ENCODE data around the gene REV1.

DNA sequence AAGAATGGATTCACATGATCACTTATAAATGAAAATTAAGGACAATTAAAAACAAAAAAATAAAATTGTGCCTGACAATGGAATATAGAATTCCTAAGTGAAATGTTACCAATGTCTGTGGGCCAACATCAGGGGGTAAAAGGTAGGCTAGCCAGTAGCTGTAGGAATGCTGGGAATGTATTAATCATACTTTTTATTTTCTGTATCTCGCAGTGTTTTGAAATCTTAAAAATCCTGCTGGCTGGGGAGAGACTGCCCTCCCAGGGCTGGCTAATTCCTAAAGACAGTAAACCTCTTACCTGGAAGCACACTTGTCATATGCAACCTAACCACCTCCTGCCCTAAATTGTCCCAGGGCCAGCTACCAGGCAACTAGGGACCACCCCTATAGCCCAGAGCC, 69.8 kb downstream of the REV1 start:
- TF ChIP-seq, protein P1, sequence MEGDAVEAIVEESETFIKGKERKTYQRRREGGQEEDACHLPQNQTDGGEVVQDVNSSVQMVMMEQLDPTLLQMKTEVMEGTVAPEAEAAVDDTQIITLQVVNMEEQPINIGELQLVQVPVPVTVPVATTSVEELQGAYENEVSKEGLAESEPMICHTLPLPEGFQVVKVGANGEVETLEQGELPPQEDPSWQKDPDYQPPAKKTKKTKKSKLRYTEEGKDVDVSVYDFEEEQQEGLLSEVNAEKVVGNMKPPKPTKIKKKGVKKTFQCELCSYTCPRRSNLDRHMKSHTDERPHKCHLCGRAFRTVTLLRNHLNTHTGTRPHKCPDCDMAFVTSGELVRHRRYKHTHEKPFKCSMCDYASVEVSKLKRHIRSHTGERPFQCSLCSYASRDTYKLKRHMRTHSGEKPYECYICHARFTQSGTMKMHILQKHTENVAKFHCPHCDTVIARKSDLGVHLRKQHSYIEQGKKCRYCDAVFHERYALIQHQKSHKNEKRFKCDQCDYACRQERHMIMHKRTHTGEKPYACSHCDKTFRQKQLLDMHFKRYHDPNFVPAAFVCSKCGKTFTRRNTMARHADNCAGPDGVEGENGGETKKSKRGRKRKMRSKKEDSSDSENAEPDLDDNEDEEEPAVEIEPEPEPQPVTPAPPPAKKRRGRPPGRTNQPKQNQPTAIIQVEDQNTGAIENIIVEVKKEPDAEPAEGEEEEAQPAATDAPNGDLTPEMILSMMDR (IDR thresholded peaks at IDR 0.05): no peak
- no peak for TF ChIP-seq EP300 (IDR thresholded peaks at IDR 0.05)
- TF ChIP-seq POLR2A (IDR thresholded peaks at IDR 0.05): no peak
- TF ChIP-seq POLR2AphosphoS5 (IDR thresholded peaks at IDR 0.05): no peak

Data from sigmoid colon (tissue), 4 donors.